KOPT-K1 (cell line): ENCODE measurements around the gene GRIN3A.

Source experiments
- H3K27ac ChIP-seq: fragments of 200-600 bp; sonication (generic); 2 replicates; pipeline ENCODE4 v1.5.1; 2016; ENCODE audit warnings: antibody characterized with exemption, mild to moderate bottlenecking, low read depth, low read length; ENCODE audit not compliant: poor library complexity, severe bottlenecking
- H3K36me3 ChIP-seq: fragments of 200-600 bp; sonication (generic); 2 replicates; pipeline ENCODE4 v1.5.1; 2017; ENCODE audit warnings: antibody characterized with exemption, mild to moderate bottlenecking, low read length, moderate library complexity; ENCODE audit not compliant: insufficient read depth
- H3K9me3 ChIP-seq: fragments of 200-600 bp; sonication (generic); 2 replicates; pipeline ENCODE4 v1.5.1; 2017; ENCODE audit warnings: antibody characterized with exemption, low read length, mild to moderate bottlenecking; ENCODE audit not compliant: insufficient read depth, poor library complexity, severe bottlenecking

GRIN3A gene

DNA sequence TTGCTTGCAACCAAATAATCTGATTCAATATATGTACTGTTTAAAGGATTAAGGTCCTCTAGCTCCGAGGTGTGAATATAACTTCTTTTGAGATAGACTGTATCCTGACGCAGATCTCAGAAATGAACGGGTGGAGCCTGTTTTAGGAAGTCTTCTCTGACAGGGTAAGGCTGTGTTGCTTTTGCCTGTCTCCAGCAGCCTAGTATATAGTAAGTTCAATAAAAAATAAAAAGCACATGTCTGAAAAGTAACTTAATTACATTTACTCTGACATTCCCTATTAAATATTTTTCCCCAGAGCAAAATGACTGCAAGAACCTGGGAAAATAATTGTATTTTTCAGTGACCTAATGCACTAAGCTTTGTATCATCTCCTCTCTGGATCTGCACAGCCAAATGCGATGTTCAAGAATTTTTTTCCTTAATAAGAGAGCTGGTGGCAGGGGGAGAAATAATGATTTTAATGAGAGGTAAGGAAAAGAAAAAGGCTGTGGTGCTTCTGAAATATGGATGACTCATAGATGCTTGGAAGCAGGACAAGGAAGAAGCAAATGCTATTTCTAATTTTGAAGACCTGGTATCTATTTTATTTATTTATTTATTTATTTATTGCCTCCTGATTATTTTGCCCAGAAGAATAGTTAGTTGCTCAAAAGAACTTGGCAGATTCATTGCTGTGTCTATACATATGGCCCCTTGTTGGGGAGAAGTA, 151.0 kb downstream of the GRIN3A start:
- H3K36me3 ChIP-seq: no peaks in the 10 kb centered on the region
- no peak overlapping the region for H3K27ac ChIP-seq
- H3K9me3 ChIP-seq: no peaks in the 10 kb centered on the region

DNA sequence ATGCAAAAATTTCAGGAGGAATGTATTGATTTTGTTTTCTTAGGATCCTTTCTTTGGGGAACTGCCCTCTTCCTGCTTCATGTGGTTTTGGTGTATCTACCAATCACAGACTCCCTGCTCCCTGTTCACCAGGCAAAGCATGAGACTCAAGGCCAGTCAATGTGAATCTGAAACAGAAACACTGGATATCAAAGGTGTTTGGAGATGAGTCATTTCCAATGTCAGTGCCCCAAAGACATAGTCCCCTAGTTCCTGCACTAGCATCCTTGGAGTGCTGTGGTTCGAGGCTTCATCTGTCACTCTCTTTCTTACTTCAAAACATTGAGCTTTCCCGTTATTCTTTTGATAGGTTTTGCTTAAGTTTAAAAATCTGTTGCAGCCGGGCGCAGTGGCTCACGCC, 151.8 kb downstream of the GRIN3A start:
- no peak overlapping the region for H3K27ac ChIP-seq
- no peaks in the 10 kb centered on the region for H3K36me3 ChIP-seq
- H3K9me3 ChIP-seq: no peaks in the 10 kb centered on the region

DNA sequence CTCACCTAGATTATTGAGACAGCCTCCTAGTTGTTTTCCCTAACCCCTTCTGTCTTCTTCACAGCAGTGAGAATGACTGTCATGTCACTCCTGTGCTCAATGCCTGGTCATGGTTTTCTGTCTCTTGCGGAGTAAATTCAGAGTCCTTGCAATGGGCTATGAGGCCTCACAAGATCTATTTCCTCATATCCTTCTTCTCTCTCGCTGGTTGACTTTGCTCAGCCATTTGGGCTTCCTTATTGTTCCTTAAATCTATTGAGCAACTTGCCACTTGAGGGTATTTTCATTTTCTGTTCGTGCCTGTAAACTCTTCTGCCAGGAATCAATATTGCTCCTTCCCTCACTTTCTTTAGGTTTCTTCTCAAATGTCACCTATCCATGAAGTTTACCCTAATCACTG, 152.7 kb downstream of the GRIN3A start:
- H3K36me3 ChIP-seq: no peaks in the 10 kb centered on the region
- no peaks in the 10 kb centered on the region for H3K9me3 ChIP-seq
- no peak overlapping the region for H3K27ac ChIP-seq

DNA sequence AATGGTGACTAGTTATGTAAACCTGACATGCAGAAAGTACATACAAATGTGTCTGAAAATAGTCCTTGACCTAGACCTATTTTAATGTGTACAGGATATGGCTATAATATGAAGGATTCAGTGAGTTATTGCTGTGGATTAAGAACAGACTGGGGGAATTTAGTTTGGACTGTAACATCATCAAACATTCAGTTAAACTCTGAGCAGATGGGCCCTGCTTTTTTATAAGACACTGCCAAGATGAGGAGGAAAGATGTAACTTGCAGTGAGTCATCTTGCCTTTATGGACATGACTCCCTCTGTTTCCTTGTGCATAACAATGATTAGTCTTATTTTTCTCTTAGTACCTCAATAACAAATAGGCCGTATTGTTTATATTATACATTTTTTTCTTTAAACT, 155.9 kb downstream of the GRIN3A start:
- Histone ChIP-seq H3K27ac (no peak overlapping the region), H3K36me3 (no peaks in the 10 kb centered on the region), H3K9me3 (no peaks in the 10 kb centered on the region)

DNA sequence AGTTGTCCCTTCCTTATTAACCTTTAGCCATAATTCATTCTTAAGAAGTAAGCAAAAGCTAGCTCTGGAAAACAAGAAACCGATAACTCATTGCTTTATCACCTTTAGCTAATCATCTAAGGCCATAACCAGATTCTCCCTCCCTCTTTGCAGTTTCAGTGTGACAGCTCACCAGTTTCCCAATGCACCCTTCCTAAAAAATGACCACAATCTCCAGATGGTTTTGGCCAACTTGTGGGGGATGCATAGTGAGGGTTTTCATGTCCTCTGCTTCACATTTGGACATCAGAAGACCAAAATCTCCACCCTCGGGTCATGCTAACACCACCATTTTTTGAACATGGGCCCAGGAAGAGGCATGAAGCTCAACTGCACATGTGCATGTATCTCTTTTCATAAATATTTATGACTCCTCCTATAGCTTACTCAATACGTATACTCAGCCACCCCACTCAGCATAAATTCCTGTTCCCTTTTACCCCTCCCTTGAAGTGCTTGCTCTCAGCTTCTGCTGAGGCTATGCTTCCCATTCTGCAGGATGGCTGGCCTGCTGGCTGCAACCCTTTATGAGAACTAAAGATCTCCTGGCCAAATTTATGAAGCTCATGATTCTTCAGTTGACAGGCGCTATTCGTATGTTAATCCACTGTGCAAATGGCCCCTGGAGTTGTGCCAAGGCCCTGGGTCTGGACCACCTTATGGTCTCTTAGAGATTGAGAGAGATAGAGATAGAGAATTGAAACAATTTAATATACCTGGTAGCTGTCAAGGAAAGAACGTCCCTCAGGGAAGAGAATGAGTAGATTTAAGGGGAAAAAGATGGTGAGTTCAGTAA, 158.5 kb downstream of the GRIN3A start:
- no peaks in the 10 kb centered on the region for H3K9me3 ChIP-seq
- H3K27ac ChIP-seq: no peak overlapping the region
- no peaks in the 10 kb centered on the region for H3K36me3 ChIP-seq

DNA sequence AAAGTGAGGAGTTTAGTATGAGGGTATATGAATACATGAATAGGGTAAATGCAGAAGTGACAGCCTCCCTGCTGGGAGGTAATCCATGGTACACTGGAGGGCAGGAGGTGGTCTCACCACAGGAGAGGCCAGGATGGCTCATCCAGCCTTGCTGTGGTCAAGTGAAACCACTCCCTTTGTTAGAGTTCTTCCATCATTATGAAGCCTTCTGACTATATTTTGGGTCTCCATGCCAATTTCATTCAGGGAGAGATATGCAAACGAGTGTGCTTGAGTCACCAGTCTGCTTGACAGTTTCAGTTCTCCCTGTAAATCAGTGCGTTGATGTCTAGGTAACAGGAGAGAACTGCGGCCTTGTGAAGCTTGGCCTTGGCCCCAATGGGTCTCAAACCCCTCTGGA, 160.1 kb downstream of the GRIN3A start:
- H3K9me3 ChIP-seq: no peaks in the 10 kb centered on the region
- no peaks in the 10 kb centered on the region for H3K36me3 ChIP-seq
- no peak overlapping the region for H3K27ac ChIP-seq

DNA sequence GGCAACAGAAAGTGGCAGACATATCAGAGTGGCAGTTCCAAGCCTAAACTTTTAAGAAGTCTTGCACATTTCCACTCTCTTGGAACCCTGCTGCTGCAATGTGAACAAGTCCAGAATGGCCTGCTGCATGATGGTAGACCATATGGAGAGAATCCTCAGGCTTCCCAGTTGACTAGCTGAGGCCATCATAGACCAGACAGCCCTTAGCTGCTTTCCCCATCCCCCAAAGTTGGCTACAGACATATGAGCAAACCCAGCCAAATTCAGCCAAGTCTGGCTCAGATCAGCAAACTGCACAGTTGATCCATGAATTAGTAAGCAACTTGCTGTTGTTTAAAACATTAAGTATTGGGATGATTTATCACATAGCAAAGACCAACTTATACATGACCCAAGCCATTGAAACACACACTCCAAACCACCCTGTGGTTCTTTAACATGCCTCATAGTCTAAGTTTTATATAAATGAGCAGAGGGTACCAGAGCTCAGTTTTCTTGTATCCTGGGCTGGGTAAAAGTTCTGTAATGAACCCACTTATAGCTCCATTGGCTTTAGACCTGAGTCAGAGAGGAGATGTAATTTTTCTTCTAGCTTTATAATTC, 163.6 kb downstream of the GRIN3A start:
- H3K36me3 ChIP-seq: no peaks in the 10 kb centered on the region
- no peak overlapping the region for H3K27ac ChIP-seq
- H3K9me3 ChIP-seq: no peaks in the 10 kb centered on the region

DNA sequence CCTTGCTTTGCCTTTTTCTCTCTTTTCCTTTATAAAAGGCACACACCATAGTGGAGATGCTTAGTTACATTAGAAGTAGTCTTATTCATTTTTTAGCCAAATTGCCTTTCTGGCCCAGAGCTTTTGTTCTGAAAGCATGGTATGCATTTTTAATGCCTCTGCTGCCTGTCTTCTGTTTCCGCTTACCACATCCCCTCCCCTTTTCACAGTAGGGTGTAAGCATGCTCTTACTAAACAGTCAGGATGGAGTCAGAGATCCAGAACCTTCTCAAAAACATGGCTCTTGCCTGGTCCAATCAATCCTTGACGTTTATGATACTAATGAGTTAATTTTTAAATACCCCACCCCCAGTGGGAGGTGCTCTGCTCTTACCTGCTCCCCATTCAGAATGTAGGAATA, 166.1 kb downstream of the GRIN3A start:
- H3K9me3 ChIP-seq: no peaks in the 10 kb centered on the region
- no peak overlapping the region for H3K27ac ChIP-seq
- peaks cover 9% of the 10 kb centered on the region for H3K36me3 ChIP-seq

DNA sequence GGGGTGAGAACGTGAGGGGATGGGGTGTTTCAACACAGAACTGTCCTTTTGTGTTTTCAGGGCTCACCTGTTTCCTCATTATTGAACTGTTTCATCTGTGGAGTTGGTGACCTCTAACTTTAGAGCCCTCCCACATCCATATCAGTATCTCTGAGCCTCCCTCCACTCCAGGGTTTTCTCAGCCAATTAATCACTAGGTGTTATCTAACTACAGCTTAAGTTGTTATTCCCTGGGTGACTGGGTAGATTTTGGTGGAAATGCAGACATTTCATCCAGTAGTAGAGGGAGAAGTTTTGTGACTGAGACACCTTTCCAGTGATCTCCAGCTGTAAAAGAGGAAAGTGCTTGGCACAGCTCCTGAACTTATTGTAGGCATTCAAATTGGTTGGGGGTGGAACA, 167.3 kb downstream of the GRIN3A start:
- Histone ChIP-seq H3K9me3 (no peaks in the 10 kb centered on the region), H3K36me3 (peaks cover 20% of the 10 kb centered on the region), H3K27ac (no peak overlapping the region)

DNA sequence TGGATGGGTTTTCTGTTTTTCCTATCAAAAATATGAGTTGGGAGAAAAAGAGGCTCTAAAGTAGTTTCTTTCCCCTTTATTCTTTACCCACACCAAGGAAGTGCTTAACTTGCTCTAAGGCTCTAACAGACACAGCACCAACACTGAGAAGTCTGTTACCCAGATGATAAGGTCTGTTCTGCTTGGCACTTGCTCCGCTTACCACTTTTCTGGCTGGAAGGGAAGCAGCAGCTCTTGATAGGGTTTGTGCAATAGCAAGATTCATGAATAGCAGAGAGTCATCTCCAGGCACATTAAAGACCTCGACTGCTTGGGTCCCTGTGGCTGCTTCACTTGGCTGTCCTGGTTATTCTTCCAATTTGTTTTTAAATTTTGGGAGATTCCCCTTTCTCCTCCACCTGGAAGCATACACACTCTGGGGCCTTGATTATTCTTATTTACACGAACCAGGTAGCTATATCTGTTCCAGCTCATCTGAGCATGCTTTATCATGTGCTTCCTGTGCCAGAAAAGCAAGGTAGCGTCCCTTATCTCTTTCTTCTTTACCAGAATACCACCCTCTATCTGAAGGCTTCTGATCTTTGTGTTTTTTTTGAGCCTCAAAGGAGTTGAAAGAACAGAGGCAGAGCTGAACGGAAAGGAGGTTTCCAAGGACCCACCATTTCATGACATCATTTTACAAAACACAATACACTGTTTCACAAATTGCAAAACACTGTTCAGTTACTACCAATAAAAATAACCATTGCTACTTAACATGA, 168.5 kb downstream of the GRIN3A start:
- Histone ChIP-seq H3K9me3 (no peaks in the 10 kb centered on the region), H3K36me3 (peaks cover 32% of the 10 kb centered on the region), H3K27ac (peak overlapping the region; percentile 13)

DNA sequence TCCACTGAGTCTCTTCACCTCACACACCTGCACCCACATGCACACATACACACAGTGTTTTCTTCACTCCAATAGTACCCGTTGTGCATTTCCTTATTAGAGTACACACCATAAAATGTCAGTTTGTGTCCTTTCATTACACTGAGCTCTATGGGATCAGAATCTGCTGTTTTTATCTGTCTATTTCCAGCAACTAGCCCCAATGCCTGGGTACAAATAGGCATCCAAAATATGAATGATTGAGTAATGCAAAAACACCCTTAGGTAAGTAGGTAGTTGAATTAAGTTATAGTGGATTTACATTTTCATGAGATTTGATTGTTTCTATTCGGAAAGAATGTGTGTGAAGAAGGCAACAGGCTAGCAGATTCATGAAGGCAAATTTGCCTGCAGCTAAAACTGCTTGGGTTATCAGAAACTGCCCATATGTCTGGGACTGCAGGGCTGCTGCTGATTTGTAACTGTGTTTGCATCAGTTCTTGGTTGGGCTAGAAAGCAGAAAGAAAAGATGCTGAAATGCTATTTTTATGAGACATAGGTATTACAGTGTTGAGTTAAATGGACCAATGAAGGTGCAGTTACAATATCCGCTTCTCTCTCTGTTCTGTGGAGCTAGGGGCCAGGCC, 170.6 kb downstream of the GRIN3A start:
- no peak overlapping the region for H3K27ac ChIP-seq
- peaks cover 52% of the 10 kb centered on the region for H3K36me3 ChIP-seq
- H3K9me3 ChIP-seq: no peaks in the 10 kb centered on the region

DNA sequence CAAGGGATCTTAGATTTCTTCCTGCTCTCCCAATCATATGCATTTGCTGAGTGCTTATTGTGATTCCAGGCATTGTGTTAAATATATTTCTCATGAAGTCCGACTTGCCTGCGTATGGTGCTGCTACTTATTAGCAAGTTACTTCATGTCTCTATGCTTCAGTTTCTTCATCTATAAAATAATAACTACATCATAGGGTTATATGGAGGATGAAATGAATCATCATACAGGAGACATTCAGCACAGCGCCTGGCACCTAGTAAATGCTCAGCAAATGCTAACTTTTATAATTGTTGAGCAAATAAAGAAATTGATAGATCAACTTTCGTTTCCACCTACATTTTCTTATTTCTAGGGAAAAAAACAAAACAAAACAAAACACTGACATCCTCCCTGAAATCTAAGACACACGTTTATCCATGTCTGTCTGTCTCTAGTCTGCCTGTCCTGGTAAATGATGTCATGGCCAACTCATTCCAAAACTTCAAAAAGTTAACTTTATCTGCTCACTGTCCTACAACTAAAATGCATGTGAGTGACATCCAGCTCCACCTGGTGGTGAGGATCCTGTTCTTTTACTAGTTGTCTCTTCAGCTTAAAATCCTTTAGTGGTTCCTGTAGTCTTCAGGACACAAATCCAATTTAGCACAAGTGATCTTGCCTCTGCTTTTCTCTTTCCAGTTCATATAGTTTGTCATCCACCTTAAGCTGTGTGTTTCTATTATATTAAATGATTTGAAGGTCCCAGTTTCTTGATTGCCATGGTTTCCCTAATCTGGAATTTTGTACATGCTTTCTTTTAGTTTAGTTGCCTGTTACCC, 171.3 kb downstream of the GRIN3A start:
- Histone ChIP-seq H3K27ac (no peak overlapping the region), H3K36me3 (peaks cover 59% of the 10 kb centered on the region), H3K9me3 (no peaks in the 10 kb centered on the region)

DNA sequence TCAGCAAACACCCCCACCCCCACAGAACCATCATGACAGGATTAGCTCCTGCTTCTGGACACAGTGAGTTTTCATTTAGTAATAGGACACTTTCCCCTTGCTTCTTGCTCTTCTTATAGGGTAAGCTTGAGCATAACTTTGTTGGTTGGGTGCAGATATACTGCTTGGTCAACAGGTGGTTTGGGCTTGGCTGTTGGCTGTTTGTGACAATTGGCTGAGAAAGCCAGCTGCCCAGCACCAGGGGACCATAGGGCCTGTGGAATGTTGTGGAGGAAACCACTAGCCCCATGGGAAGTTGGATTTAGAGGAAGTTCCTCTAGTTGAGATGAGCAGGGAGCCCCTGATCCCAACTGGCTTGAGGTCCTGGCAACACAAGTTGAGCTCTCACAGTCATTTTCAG, 174.2 kb downstream of the GRIN3A start:
- Histone ChIP-seq H3K27ac (no peak overlapping the region), H3K9me3 (no peaks in the 10 kb centered on the region), H3K36me3 (peaks cover 87% of the 10 kb centered on the region)

DNA sequence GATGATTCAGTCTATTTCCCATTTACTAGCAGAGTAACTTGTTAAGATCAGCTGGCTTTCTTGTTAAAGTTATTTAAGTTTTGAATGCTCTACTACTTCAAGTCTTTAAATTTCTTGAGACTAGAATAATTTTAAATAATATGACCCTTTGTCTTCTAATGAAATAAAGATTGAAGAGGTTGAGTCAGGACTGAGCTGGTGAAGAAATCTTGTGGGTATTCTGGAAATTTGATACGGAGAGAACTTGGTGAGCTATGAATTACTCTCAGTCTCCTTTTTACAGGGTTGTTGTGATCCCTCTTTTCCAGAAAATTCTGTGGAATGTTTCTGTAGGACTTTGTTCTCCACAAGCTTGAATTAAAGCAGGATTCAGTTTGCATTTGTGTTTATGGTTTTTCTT, 175.5 kb downstream of the GRIN3A start:
- no peaks in the 10 kb centered on the region for H3K9me3 ChIP-seq
- peaks cover 91% of the 10 kb centered on the region for H3K36me3 ChIP-seq
- no peak overlapping the region for H3K27ac ChIP-seq
